Activated T-helper 17 cell treated with anti-CD3 and anti-CD28 coated beads, Interleukin-2, amount 50 U/mL, for 72 hours (primary cell): ENCODE results near the gene ADGRF5. TPM values are rescaled to one million over a fixed set of nuclear protein-coding genes. Genes with fewer than 3 reads are reported as not detected.

Experiments
- ATAC-seq: fragments of 150-1000 bp; cut with Tn5 transposase; replicated peaks from 2 replicates; pipeline ENCODE4 v1.10.0; 2021; ENCODE audit warnings: mild to moderate bottlenecking, moderate library complexity
- H3K27ac Mint-ChIP-seq: one replicate; pipeline ENCODE4 v1.8.0; 2022; ENCODE audit warnings: mixed read lengths
- H3K27me3 Mint-ChIP-seq: one replicate; pipeline ENCODE4 v1.8.0; 2022; ENCODE audit warnings: mixed read lengths
- H3K36me3 Mint-ChIP-seq: one replicate; pipeline ENCODE4 v1.8.0; 2022; ENCODE audit warnings: low read depth, mild to moderate bottlenecking, mixed read lengths
- H3K4me1 Mint-ChIP-seq: one replicate; pipeline ENCODE4 v1.8.0; 2022; ENCODE audit warnings: mixed read lengths
- H3K4me3 Mint-ChIP-seq: one replicate; pipeline ENCODE4 v1.8.0; 2022; ENCODE audit warnings: mild to moderate bottlenecking, mixed read lengths
- H3K9me3 Mint-ChIP-seq: one replicate; pipeline ENCODE4 v1.8.0; 2022; ENCODE audit warnings: mixed read lengths
- total RNA-seq, 2 donors: library from RNA; stranded (reverse); gene quantifications; one replicate each; pipeline ENCODE4 v1.2.3, GENCODE V29; 2022

Gene ADGRF5
- total RNA-seq, 2 donors from 2014 or later = not detected

DNA sequence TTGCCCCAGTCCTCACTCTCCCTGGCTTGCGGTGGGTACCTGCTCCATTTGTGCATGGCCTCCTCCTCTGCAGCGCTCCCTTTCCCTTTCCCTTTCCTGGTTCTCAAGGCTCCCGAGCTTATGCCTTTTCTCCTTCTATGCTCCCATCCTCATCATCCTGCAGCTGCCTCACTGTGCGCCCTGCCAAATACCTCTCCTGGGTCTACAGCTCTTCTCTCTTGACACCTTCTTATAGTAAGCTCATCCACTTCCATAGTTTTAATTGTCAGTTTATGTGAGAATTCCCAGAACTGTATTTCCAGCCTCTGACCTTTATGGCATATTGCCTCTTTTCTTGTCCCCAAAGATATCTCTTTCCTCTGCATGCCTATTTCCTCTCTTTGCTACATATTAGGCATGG is 5.9 kb downstream of the ADGRF5 start:
- no peaks in the 10 kb centered on the region for H3K36me3 Mint-ChIP-seq
- H3K9me3 Mint-ChIP-seq = no peaks in the 10 kb centered on the region
- H3K27ac Mint-ChIP-seq = no peak overlapping the region
- no peaks in the 10 kb centered on the region for H3K4me1 Mint-ChIP-seq
- no peak for ATAC-seq
- H3K4me3 Mint-ChIP-seq = no peak overlapping the region
- peaks cover 4% of the 10 kb centered on the region for H3K27me3 Mint-ChIP-seq

DNA sequence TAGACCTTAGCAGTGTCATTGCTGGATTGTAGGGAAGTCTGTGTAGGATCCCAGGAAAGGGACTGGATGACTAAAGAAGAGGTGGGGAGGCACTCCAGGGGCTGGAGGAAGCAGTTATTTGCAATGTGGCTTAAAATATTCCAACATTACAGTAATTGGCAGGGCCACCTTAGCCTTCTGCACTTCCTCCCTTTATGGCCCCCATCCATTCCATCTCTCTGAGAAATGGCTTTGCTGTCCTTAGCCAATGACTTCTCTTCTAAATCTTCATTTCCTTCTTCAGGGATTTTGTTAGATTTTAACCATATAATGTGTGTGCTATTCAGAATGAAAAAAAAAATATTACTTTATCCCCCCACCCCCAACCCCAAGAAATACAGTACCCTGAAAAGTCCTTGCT is 6.4 kb downstream of the ADGRF5 start:
- no peaks in the 10 kb centered on the region for H3K36me3 Mint-ChIP-seq
- ATAC-seq = no peak
- H3K27ac Mint-ChIP-seq = no peak overlapping the region
- H3K27me3 Mint-ChIP-seq = peaks cover 4% of the 10 kb centered on the region
- H3K4me3 Mint-ChIP-seq = no peak overlapping the region
- H3K4me1 Mint-ChIP-seq = no peaks in the 10 kb centered on the region
- no peaks in the 10 kb centered on the region for H3K9me3 Mint-ChIP-seq

DNA sequence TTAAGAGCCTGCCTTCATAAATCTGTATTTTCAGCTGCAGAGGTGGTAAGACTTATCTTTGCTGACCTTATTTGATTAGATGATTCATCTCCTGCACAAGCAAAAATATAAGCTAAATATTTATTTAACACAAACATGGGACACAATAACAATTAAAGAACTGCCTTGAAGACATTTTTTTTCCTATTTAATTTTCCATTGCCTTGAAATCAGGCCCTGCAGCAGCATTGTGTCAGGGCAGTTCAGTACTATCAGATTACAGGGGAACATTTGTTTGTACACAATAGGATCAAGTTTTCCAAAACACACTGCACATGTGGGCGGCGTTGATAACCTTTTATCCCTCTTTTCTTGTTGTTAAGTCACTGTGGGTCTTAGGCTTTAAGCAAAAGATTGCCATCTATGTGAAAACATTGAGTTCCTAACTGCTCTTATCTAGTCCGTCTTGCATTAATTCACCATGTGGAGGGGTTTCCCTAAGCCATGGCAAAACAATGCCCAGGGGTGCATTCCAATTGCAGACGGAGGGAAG is 7.4 kb downstream of the ADGRF5 start:
- no peaks in the 10 kb centered on the region for H3K36me3 Mint-ChIP-seq
- H3K4me1 Mint-ChIP-seq = no peaks in the 10 kb centered on the region
- H3K27me3 Mint-ChIP-seq = peaks cover 4% of the 10 kb centered on the region
- H3K9me3 Mint-ChIP-seq = no peaks in the 10 kb centered on the region
- ATAC-seq = no peak
- H3K27ac Mint-ChIP-seq = no peak overlapping the region
- no peak overlapping the region for H3K4me3 Mint-ChIP-seq

DNA sequence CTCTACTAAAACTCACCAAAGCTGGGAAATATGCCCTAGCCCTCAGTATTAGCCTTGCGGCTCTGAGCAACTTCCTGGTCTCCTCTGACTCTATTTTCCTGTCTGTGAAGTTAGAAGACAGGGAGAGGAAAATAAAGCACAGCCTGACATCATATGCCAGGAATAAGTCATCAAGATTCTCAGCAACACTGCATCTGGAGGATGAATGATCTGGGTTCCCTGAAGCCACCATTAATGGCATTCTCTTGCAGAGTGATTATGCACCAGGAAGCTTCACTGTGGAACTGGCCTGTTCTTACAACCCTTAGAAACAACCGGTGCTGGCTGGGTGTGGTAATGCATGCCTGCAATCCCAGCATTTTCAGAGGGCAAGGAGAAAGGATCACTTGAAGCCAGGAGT is 12.4 kb downstream of the ADGRF5 start:
- no peaks in the 10 kb centered on the region for H3K9me3 Mint-ChIP-seq
- no peak for ATAC-seq
- H3K36me3 Mint-ChIP-seq = no peaks in the 10 kb centered on the region
- no peak overlapping the region for H3K27ac Mint-ChIP-seq
- no peak overlapping the region for H3K4me3 Mint-ChIP-seq
- H3K4me1 Mint-ChIP-seq = no peaks in the 10 kb centered on the region
- no peaks in the 10 kb centered on the region for H3K27me3 Mint-ChIP-seq

DNA sequence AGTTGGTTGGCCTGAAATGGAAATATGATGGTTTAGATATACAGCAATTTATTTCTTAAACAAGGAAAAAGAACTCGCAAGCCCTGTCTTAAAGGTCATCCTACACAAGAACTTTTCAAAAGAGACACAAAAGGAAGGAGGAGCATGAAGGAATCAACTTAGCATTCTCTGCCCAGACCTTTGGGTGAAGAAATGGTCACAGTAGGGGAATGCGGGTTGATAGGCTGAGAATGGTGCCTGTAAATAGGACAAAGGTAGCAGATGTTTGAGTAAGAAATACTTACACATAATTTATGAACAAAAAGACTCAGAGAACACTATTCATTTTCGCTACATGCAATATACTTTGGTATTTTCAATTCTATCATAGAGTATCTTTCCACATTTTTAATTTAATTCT is 15.0 kb downstream of the ADGRF5 start:
- no peak overlapping the region for H3K27ac Mint-ChIP-seq
- H3K9me3 Mint-ChIP-seq = no peaks in the 10 kb centered on the region
- peaks cover 8% of the 10 kb centered on the region for H3K27me3 Mint-ChIP-seq
- H3K36me3 Mint-ChIP-seq = no peaks in the 10 kb centered on the region
- no peak for ATAC-seq
- H3K4me1 Mint-ChIP-seq = no peaks in the 10 kb centered on the region
- H3K4me3 Mint-ChIP-seq = no peak overlapping the region

DNA sequence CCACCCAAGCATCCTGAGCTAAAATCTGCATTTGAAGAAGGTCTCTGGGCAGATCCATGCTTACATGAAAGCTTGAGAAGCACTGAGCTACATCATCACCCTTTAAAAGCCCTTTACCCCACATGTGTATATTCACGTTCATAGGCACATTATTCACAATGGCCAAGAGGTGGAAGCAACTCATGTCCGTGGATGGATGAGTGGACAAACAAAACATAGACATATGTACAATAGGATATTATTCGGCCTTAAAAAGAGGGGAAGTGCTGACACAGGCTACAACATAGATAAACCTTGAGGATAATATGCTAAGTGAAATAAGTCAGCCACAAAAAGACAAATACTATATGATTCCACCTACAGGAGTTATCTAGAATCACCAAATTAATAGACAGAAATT is 17.6 kb downstream of the ADGRF5 start:
- Mint-ChIP-seq H3K27ac (no peak overlapping the region), H3K9me3 (no peaks in the 10 kb centered on the region)
- ATAC-seq = no peak

DNA sequence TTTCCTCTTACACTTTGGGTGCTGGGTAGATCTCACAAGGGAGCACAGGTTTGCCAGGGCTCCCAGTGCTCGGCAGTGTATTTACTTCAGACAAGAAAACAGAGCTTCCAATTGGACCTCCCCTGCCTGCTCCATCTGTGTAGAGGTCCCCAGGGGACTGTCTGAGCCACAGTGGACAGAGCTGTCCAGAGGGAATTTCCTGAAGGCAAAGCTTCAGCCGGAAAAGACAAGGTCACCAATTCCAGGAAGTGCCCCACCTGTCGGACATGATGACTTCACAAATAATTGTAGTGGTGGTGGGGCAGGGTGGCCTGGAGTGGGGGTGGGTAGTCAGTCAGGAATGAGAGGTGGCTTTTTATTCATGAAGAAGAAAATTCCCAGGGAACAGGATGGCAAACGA is 18.6 kb downstream of the ADGRF5 start:
- no peak overlapping the region for H3K4me3 Mint-ChIP-seq
- H3K27ac Mint-ChIP-seq = no peak overlapping the region
- H3K36me3 Mint-ChIP-seq = no peaks in the 10 kb centered on the region
- no peak for ATAC-seq
- H3K4me1 Mint-ChIP-seq = no peaks in the 10 kb centered on the region
- peaks cover 19% of the 10 kb centered on the region for H3K27me3 Mint-ChIP-seq
- H3K9me3 Mint-ChIP-seq = no peaks in the 10 kb centered on the region

More for the DNA sequence above, 17.6 kb downstream of the ADGRF5 start:
- H3K4me3 Mint-ChIP-seq = no peak overlapping the region
- H3K4me1 Mint-ChIP-seq = no peaks in the 10 kb centered on the region
- H3K27me3 Mint-ChIP-seq = peaks cover 12% of the 10 kb centered on the region
- H3K36me3 Mint-ChIP-seq = no peaks in the 10 kb centered on the region

DNA sequence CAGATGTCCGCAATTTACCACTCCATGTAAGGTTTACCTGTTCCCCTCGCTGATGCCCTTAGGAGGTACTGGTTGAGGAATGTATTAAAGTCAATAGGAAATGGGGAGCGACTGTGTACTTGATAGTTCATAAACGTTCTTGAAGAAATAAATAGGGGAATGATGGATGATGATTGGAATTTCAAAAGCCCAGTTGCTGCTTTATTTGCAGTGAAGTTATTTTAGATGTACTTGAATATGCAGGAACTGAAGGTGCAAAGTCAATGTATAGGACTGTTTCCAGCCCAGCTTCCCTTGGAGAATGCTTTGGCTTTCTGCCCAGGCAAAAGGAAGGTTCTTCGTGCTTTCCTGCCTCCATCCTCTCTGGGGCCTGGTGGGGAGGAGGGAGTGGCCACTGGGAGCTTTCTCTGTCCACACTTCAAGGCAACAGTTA is 19.8 kb downstream of the ADGRF5 start:
- Mint-ChIP-seq H3K4me1 (no peaks in the 10 kb centered on the region), H3K4me3 (no peak overlapping the region), H3K27me3 (peaks cover 19% of the 10 kb centered on the region), H3K36me3 (no peaks in the 10 kb centered on the region), H3K9me3 (no peaks in the 10 kb centered on the region), H3K27ac (no peak overlapping the region)
- ATAC-seq = no peak

DNA sequence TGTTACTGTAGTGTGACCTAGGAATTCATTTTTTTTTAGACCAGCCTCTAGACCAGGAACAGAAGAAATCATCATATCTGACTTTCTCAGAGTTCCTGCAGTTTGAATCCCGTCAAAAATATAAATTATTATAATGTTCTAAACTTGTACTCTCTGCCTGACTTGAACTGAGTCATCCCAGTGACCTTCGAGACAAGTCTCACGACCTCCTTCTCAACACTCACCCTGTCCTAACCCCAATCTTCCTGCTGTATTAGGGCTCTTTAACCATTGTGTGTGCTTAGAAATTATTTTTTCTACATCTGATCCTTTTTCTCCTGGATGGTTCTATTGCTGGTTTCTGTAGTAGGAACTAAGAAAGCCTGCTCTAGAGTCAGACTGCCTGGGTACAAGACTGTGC is 21.5 kb downstream of the ADGRF5 start:
- Mint-ChIP-seq H3K4me3 (no peak overlapping the region), H3K27ac (no peak overlapping the region), H3K9me3 (no peaks in the 10 kb centered on the region), H3K27me3 (peaks cover 19% of the 10 kb centered on the region), H3K36me3 (no peaks in the 10 kb centered on the region), H3K4me1 (no peaks in the 10 kb centered on the region)
- ATAC-seq = no peak

DNA sequence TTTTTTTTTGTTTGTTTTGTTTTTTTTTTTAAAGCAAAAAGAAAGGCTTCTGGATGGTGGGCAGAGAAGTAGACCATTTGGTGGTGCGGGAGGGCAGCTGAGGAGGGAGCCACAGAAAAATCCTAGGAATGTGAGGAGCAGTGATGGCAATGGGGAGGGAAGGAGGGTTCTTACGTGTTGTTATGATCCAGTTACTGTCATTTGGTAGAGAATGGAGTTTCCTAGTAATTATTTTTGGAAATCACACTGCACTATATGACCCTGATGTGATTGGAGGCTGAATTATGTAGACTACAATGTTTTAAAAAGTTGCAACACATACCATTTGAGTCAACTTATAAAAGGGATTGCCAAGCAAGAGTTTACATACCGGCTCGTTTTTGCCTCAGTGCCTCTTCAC is 22.1 kb downstream of the ADGRF5 start:
- no peaks in the 10 kb centered on the region for H3K36me3 Mint-ChIP-seq

DNA sequence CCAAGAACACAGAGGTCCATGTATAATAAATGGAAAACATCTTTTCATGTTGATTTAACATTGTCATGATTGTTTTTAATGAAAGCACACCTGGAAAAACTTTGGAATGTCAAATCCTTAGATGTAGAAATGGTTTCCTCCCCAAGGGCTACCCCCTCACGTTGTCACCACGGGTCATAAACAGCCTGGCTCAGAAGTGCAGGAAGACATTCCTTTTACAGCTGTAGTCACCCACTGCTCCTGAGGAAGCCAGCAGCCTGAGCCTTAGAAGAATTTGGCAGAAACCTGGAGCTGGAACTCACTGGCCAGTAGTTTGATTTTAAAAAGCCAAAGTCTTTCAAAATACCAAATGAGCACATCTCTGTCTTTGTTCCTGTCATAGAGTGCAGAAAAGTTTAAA is 23.7 kb downstream of the ADGRF5 start:
- ATAC-seq = no peak
- Mint-ChIP-seq H3K36me3 (no peaks in the 10 kb centered on the region), H3K27me3 (peaks cover 22% of the 10 kb centered on the region), H3K4me1 (no peaks in the 10 kb centered on the region), H3K27ac (no peak overlapping the region), H3K4me3 (no peak overlapping the region), H3K9me3 (no peaks in the 10 kb centered on the region)

More for the DNA sequence above, 22.1 kb downstream of the ADGRF5 start:
- Mint-ChIP-seq H3K27me3 (peaks cover 19% of the 10 kb centered on the region), H3K4me1 (no peaks in the 10 kb centered on the region), H3K9me3 (no peaks in the 10 kb centered on the region), H3K4me3 (no peak overlapping the region), H3K27ac (no peak overlapping the region)
- ATAC-seq = no peak

DNA sequence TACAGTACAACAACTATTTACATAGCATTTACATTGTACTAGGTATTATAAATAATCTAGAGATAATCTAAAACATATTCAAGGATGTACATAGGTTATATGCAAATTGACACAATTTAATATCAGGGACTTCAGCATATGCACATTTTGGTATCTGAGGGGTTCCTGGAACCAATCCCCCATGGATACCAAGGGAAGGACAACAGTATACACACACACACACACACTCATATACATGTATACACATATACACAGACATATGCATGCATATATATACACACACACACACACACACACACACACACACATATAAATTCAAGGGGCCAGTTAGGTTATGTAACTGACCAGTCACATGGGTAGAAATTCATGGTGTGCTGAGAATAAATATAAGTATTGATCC is 24.9 kb downstream of the ADGRF5 start:
- Mint-ChIP-seq H3K27ac (no peak overlapping the region), H3K27me3 (peaks cover 17% of the 10 kb centered on the region), H3K9me3 (no peaks in the 10 kb centered on the region), H3K36me3 (no peaks in the 10 kb centered on the region), H3K4me1 (no peaks in the 10 kb centered on the region), H3K4me3 (no peak overlapping the region)
- no peak for ATAC-seq

DNA sequence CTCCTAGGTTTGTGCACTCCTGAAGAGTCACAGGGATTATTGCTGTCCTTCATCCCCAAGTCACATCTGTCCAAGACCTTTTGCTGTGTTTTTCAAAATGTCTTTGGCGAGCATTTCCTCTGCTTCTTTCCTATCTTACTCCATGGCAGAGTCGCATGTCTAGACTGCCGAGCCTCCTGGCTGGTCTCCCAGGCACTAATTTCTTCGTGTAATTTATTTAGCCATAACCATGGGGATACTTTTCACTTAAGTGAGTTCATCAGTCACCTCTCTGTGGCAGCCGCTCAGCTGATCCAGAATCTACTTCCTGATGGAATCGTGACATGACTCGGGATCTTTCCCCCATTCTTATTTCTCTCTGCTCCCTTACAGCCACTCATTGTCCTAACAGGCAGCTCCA is 25.8 kb downstream of the ADGRF5 start:
- no peaks in the 10 kb centered on the region for H3K36me3 Mint-ChIP-seq
- H3K27ac Mint-ChIP-seq = no peak overlapping the region
- no peaks in the 10 kb centered on the region for H3K4me1 Mint-ChIP-seq
- H3K27me3 Mint-ChIP-seq = peaks cover 17% of the 10 kb centered on the region
- H3K9me3 Mint-ChIP-seq = no peaks in the 10 kb centered on the region
- ATAC-seq = no peak
- H3K4me3 Mint-ChIP-seq = no peak overlapping the region

DNA sequence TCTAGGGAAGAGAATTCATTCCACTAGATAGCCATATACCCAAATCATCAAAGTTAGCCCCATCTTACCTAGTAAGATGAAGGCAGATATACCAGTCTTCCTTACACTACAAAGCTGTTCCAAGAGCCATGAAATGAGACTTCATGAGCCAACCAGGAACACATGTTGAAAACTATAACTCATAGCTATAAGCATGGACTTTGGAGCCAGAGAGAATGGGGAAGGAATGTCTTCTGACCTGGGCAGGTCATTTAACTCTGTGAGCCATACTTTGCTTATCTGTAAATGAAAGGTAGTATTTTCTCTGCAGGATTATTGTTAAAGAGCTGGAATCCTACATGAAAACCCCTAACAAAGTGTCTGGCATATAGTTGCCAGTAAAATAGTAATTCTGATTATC is 27.3 kb downstream of the ADGRF5 start:
- no peak overlapping the region for H3K27ac Mint-ChIP-seq
- no peaks in the 10 kb centered on the region for H3K36me3 Mint-ChIP-seq
- no peak overlapping the region for H3K4me3 Mint-ChIP-seq
- no peaks in the 10 kb centered on the region for H3K4me1 Mint-ChIP-seq
- no peaks in the 10 kb centered on the region for H3K9me3 Mint-ChIP-seq
- H3K27me3 Mint-ChIP-seq = peaks cover 17% of the 10 kb centered on the region
- no peak for ATAC-seq

DNA sequence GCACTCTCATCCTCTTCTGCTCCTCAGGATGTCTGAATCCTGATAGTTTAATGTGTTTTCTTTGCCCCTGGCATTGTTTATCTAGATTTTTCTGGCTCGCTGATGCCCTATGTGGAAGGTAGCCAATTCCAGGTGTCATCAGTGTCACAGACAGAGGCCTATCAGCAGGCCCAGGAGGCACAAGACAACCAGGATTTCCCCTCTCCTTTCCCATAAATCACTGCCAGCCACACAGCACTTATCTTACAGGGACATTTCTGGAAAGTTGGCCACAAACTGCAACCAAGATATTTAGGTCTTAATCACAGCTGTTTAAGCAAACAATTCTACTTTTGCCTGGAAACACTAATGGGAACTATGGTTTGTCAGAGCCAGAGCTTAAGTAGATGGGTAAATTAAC is 28.1 kb downstream of the ADGRF5 start:
- Mint-ChIP-seq H3K27ac (no peak overlapping the region), H3K9me3 (no peaks in the 10 kb centered on the region), H3K27me3 (peaks cover 11% of the 10 kb centered on the region), H3K4me3 (no peak overlapping the region), H3K36me3 (no peaks in the 10 kb centered on the region), H3K4me1 (no peaks in the 10 kb centered on the region)
- no peak for ATAC-seq

DNA sequence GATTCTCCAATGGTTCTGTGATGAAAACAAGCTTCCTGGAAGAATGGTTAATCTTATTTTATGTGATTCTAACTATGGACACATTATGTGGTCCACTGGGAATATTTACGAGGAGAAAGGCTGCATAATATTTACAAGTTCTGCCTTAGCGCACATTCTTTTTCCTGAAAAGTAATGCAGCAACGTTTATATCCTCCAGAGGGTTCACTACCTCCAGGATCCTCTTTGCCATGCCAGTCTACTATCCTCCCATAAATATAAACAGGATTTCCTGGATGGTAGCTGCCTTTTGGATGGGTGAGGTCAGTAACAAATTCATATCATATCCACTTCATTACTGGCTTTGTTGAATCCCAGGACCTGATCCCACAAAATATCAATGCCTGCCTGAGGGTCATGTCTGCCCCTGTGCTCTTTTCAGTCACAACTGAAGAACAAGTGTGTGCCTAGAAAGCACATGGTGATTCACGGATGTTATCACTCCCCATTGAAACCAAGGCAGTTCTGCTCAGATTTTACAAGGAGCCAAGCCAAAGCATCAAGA is 30.4 kb downstream of the ADGRF5 start:
- Mint-ChIP-seq H3K9me3 (no peaks in the 10 kb centered on the region), H3K4me3 (no peak overlapping the region), H3K36me3 (no peaks in the 10 kb centered on the region), H3K27ac (no peak overlapping the region), H3K4me1 (no peaks in the 10 kb centered on the region), H3K27me3 (peaks cover 8% of the 10 kb centered on the region)
- ATAC-seq = no peak
